KOPT-K1 (cell line): ENCODE data around the gene RASA3.

ENCODE experiments used
- H3K27ac ChIP-seq: fragments of 200-600 bp; sonication (generic); 2 replicates; pipeline ENCODE4 v1.5.1; 2016; ENCODE audit warnings: antibody characterized with exemption, mild to moderate bottlenecking, low read depth, low read length; ENCODE audit not compliant: poor library complexity, severe bottlenecking
- H3K36me3 ChIP-seq: fragments of 200-600 bp; sonication (generic); 2 replicates; pipeline ENCODE4 v1.5.1; 2017; ENCODE audit warnings: antibody characterized with exemption, mild to moderate bottlenecking, low read length, moderate library complexity; ENCODE audit not compliant: insufficient read depth
- H3K9me3 ChIP-seq: fragments of 200-600 bp; sonication (generic); 2 replicates; pipeline ENCODE4 v1.5.1; 2017; ENCODE audit warnings: antibody characterized with exemption, low read length, mild to moderate bottlenecking; ENCODE audit not compliant: insufficient read depth, poor library complexity, severe bottlenecking

Gene RASA3

DNA sequence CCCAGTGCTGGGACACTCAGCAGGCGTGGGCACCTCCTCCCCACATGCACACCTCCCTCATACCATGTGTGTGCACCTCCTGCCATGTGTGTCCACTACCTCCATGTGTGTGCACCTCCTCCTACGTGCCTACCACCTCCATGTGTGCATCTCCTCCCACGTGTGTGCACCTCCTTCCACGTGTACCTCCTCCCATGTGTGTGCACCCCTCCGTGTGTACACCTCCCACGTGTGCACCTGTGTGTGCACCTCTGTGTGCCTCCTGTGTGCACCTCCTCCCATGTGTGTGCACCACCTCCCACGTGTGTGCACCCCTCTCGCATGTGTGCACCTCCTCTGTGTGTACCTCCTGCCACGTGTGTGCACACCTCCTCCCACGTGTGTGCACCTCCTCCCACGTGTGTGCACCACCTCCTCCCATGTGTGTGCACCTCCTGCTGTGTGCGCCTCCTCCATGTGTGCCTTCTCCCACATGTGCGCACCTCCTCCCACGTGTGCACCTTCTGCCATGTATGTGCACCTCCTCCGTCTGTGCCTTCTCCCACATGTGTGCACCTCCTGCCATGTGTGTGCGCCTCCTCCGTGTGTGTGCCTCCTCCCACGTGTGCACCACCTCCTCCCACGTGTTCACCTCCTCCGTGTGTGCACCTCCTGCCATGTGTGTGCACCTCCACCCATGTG lies 152.5 kb downstream of the RASA3 start:
- Histone ChIP-seq H3K9me3 (no peaks in the 10 kb centered on the region), H3K36me3 (peaks cover 51% of the 10 kb centered on the region), H3K27ac (no peak overlapping the region)

GRCh38 chr13:113978741-113979481 lies 153.5 kb downstream of the RASA3 start:
- H3K27ac ChIP-seq = no peak overlapping the region
- peaks cover 54% of the 10 kb centered on the region for H3K36me3 ChIP-seq
- H3K9me3 ChIP-seq = no peaks in the 10 kb centered on the region

DNA sequence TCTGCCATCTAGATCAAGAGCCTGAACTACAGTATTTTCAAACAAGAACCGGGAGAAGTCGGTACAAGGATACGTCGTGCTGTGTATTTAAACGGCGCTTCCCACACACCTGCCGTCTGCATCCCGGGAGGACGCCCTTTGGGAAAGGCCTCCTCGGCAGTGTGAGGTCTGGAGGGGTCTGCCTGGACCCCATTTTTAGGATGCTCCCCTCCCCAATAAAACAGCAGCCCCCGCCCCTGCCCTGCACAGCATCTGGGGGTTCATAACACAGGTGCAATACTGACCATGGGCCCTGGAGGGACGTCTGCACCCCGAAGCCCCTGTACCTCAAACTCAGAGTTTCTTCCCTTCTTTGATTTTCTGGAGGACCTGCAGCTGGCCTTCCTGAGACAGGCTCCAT lies 154.4 kb downstream of the RASA3 start:
- H3K27ac ChIP-seq = no peak overlapping the region
- H3K36me3 ChIP-seq = peaks cover 63% of the 10 kb centered on the region
- H3K9me3 ChIP-seq = no peaks in the 10 kb centered on the region

DNA sequence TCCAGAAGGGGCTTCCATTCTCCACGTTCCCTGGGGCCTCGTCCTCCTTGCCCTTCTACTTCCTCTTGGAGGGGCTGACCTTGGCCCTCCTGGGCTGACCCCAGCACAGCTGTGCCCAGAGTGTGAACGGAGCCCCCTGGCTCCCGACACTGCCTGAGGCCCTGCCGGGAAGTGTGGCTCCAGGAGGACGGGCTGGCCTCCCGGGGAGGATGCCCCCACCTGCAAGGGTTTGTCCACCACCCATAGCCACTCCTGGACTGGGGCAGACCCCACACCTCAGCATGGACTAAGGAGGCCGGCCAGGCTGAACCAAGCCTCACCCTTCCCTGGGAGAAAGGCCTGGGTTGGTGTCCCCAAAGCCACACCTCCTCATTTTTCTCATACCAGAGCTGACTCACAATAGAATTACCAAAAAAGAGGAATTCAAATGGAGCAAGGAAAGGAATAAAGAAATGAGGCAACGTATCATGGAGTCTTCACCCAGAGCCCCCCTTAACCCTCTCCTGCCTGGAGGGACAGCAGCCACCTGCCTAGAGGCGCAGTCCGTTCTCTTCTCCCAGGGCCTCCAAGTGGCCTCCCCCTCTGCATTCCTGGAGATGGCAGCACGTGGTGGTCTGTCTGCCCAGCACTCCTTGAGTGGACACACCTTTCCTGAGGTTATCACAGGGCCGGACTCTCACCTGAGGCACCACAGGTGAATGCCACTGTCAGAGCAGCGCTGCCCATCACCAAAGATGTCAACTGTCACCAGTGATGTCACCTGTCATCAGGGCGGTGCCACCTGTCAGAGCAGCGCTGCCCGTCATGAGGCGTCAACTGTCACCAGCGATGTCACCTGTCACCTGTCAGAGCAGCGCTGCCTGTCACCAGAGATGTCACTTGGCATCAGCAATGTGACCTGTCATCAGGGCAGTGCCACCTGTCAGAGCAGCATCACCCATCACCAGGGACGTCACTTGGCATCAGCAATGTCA lies 155.4 kb downstream of the RASA3 start:
- H3K36me3 ChIP-seq = peaks cover 58% of the 10 kb centered on the region
- H3K27ac ChIP-seq = no peak overlapping the region
- no peaks in the 10 kb centered on the region for H3K9me3 ChIP-seq

GRCh38 chr13:113975416-113975815 lies 157.0 kb downstream of the RASA3 start:
- H3K36me3 ChIP-seq = peaks cover 54% of the 10 kb centered on the region
- no peak overlapping the region for H3K27ac ChIP-seq
- H3K9me3 ChIP-seq = no peaks in the 10 kb centered on the region

GRCh38 chr13:113974304-113975281 lies 157.8 kb downstream of the RASA3 start:
- H3K36me3 ChIP-seq = peaks cover 46% of the 10 kb centered on the region

GRCh38 chr13:113973218-113974164 lies 158.9 kb downstream of the RASA3 start, which contains the start of gene C13orf46:
Gene C13orf46, minus strand, starts transcription at chr13:113974076. Its CDS starts 79 bp downstream, at chr13:113973997.
- H3K9me3 ChIP-seq = no peaks in the 10 kb centered on the region
- H3K27ac ChIP-seq = no peak within 1 kb of the TSS
- peaks cover 40% of the 10 kb centered on the region for H3K36me3 ChIP-seq

More at GRCh38 chr13:113974304-113975281, 157.8 kb downstream of the RASA3 start:
- Histone ChIP-seq H3K9me3 (no peaks in the 10 kb centered on the region), H3K27ac (no peak overlapping the region)

GRCh38 chr13:113972451-113973217 lies 159.8 kb downstream of the RASA3 start:
- Histone ChIP-seq H3K36me3 (peaks cover 32% of the 10 kb centered on the region), H3K9me3 (no peaks in the 10 kb centered on the region), H3K27ac (no peak overlapping the region)

DNA sequence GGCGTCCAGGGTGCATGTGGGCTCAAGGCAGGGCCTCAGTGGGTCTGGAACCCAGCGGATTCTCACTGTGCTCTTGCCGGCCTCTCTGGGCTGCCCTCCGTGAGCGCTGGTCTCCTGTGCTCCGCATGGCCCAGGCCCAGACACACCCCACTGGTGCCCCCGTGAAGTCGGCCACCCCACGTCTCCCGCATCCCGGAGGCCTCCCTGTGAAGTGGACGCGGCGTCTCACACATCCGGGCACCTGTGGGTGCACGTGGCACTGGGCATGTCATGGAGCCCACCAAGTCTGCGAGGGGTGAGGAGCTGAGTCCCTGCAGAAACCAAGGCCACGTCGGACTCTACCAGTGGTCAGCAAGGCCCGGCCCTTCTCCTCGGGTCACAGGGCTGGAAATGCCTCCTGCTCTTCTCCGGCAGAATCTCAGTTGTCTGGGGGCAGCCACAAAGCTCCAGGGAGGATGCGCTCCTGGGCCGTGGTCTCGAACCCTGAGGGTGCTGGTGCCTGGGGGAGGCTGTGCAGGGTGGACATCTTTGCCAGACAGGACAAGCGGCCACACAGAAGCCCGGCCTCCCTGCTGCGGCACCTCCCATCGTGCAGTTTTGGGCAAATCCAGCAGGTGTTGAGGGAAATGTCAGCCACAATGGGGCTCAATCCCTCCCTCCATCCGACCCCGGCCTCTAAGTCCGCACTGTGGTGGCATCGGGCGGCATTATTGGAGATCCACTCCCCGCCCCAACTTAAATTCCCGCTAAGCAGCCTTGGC lies 160.8 kb downstream of the RASA3 start:
- Histone ChIP-seq H3K9me3 (no peaks in the 10 kb centered on the region), H3K36me3 (peaks cover 25% of the 10 kb centered on the region), H3K27ac (no peak overlapping the region)

DNA sequence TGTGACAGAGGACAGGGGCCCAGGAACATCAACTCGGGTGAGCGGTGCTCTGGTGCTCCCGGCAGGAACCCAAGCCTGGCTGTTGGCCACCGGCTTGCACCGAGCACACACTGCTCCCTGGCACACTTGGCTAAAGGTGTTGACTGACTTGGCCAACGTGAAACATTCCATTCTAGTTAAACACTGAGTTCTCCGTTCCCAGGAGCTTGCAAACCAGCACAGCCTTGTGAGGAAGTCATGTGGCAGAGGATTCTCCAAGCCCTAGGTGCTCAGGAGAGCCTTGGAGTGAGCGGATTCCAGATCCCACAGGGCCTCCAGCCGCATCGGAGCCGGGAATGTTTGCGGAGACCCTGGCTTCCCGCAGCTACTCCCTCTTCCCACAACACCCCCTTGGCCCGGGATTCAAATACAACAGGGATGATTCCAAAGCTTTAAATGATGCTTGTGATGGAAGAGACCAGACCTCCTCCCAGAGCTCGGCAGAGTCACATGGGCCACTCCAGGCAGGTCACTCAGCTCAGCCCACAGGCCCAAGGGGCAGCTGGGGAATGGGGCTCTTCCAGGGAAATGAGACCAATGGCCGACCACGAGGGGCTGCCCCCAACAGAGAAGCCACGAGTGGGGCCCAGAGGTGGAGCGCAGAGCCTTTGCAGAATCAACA lies 161.5 kb downstream of the RASA3 start:
- Histone ChIP-seq H3K27ac (no peak overlapping the region), H3K9me3 (no peaks in the 10 kb centered on the region), H3K36me3 (peaks cover 30% of the 10 kb centered on the region)

GRCh38 chr13:113969973-113970611 lies 162.3 kb downstream of the RASA3 start:
- Histone ChIP-seq H3K36me3 (peaks cover 23% of the 10 kb centered on the region; the same call in 1 of the 2 replicates), H3K27ac (no peak overlapping the region), H3K9me3 (no peaks in the 10 kb centered on the region)
